Esophagus squamous epithelium (tissue), 5 donors: ENCODE measurements around the gene FGD6. TPM values are rescaled to one million over a fixed set of nuclear protein-coding genes. Genes with fewer than 3 reads are reported as not detected.
"Not testable (repeated sequence)": the region's sequence is repeated elsewhere in the genome, so short reads cannot be mapped to it uniquely, and the experiment has no call there.

Experiments
- DNase-seq: peaks from one replicate; lab custom pipeline; 2025; lab: John Stamatoyannopoulos, UW
- H3K27ac ChIP-seq, 4 donors: fragments of 200-600 bp; sonication (generic); one replicate each; pipeline ENCODE4 v1.5.1; 2016 to 2019; ENCODE audit warnings: mild to moderate bottlenecking in 1 of 4
- H3K27me3 ChIP-seq, 4 donors: fragments of 200-600 bp; sonication (generic); 1 replicate in 3 of 4; 2 replicates in 1 of 4; pipeline versions ENCODE4 v1.5.1 to v1.6.0; 2017 to 2021; ENCODE audit warnings: antibody characterized with exemption in 1 of 4
- H3K36me3 ChIP-seq, 3 donors: fragments of 200-600 bp; sonication (generic); one replicate each; pipeline ENCODE4 v1.5.1; 2016 to 2019
- H3K4me1 ChIP-seq, 3 donors: fragments of 200-600 bp; sonication (generic); one replicate each; pipeline ENCODE4 v1.5.1; 2017 to 2019
- H3K4me3 ChIP-seq, 4 donors: fragments of 200-600 bp; sonication (generic); 1 replicate in 3 of 4; 2 replicates in 1 of 4; pipeline ENCODE4 v1.5.1; 2016 to 2019; ENCODE audit warnings: mild to moderate bottlenecking in 2 of 4, moderate library complexity in 1 of 4
- H3K9me3 ChIP-seq, 3 donors: fragments of 200-600 bp; sonication (generic); one replicate each; pipeline ENCODE4 v1.5.1; 2016 to 2019
- POLR2A ChIP-seq, 4 donors: fragments of 450-650 bp; IDR thresholded peaks; one replicate each; pipeline ENCODE4 v1.6.1; 2017; ENCODE audit warnings: antibody characterized with exemption in 4 of 4, mild to moderate bottlenecking in 4 of 4, moderate library complexity in 3 of 4
- WGBS, 2 donors: methylation state at CpG; one replicate each; pipeline ENCODE4 v1.1.5; 2018; 5-methylcytosine and 5-hydroxymethylcytosine counted together
- intact Hi-C: fragments of 100-400 bp; cut with DNase I; formaldehyde crosslinking; loops from one replicate; pipeline ENCODE4 v1.15.0; 2022
- total RNA-seq, 4 donors: library from RNA; depleted of rRNA; stranded (reverse); fragments of >200 nt; gene quantifications; one replicate each; pipeline ENCODE4 v1.1.0, GENCODE V29; 2016
- TF ChIP-seq, protein P1 (sequence below), 6 experiments: fragments of 450-650 bp in 4 of 6; fragments of 200-600 bp in 2 of 6; sonication (generic) in 2 of 6; IDR thresholded peaks; one replicate each; pipeline ENCODE4 v1.5.1; 2016 to 2019; ENCODE audit warnings: antibody characterized with exemption in 6 of 6, mild to moderate bottlenecking in 4 of 6, moderate library complexity in 4 of 6
- donor health status: DM: yes; HTN: yes; CAD: no.

FGD6 gene
- total RNA-seq, 4 donors from 2014 or later, result 10.0 to 19.1 (median 13.2) TPM

DNA sequence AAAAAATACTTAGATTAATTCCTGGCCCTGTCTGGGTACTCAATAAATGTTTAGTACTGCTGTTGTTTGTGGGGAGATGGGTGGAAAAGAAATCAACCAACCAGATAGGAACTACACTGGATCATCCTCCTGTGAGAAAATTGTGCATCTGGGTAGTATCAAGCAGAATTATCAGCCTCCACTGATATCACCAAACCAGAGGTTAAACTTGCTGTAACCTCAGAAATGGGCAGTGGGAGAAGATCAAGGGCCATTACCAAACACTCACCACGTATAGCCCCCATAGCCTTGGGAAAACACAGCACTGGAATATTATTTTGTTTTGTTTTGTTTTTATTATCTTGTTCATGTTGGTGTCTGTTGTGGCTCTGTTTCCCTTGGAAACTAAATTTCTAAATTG is 20.0 kb upstream of the FGD6 start:
- WGBS, 2 donors, result 63 to 68% methylated on average over 1 of the region's 1 CpG
- no peaks in the 10 kb centered on the region for H3K27me3 ChIP-seq
- H3K4me3 ChIP-seq, result no peak overlapping the region
- intact Hi-C loops, result no loop called here
- TF ChIP-seq POLR2A (IDR thresholded peaks at IDR 0.05), result no peak
- TF ChIP-seq, protein P1, sequence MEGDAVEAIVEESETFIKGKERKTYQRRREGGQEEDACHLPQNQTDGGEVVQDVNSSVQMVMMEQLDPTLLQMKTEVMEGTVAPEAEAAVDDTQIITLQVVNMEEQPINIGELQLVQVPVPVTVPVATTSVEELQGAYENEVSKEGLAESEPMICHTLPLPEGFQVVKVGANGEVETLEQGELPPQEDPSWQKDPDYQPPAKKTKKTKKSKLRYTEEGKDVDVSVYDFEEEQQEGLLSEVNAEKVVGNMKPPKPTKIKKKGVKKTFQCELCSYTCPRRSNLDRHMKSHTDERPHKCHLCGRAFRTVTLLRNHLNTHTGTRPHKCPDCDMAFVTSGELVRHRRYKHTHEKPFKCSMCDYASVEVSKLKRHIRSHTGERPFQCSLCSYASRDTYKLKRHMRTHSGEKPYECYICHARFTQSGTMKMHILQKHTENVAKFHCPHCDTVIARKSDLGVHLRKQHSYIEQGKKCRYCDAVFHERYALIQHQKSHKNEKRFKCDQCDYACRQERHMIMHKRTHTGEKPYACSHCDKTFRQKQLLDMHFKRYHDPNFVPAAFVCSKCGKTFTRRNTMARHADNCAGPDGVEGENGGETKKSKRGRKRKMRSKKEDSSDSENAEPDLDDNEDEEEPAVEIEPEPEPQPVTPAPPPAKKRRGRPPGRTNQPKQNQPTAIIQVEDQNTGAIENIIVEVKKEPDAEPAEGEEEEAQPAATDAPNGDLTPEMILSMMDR (IDR thresholded peaks at IDR 0.05), result no peak
- no peak for DNase-seq
- peaks cover 0 to 17% (median 0%) of the 10 kb centered on the region in 3 donors for H3K36me3 ChIP-seq
- no peak overlapping the region for H3K27ac ChIP-seq
- H3K4me1 ChIP-seq, result peaks cover 0 to 19% (median 10%) of the 10 kb centered on the region in 3 donors
- H3K9me3 ChIP-seq, result no peaks in the 10 kb centered on the region

DNA sequence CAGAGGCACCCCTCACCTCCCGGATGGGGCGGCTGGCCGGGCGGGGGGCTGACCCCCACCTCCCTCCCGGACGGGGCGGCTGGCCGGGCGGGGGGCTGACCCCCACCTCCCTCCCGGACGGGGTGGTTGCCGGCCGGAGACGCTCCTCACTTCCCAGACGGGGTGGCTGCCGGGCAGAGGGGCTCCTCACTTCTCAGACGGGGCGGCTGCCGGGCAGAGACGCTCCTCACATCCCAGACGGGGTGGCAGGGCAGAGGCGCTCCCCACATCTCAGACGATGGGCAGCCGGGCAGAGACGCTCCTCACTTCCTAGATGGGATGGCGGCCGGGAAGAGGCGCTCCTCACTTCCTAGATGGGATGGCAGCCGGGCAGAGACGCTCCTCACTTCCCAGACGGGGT is 18.4 kb upstream of the FGD6 start:
- DNase-seq, H3K27ac ChIP-seq, H3K27me3 ChIP-seq, H3K4me3 ChIP-seq, H3K9me3 ChIP-seq, intact Hi-C loops: not testable (repeated sequence)
- H3K4me1 ChIP-seq, result peaks cover 0 to 19% (median 10%) of the 10 kb centered on the region in 3 donors
- WGBS, 2 donors, result no CpG with 5 or more reads among the region's 31 CpGs
- H3K36me3 ChIP-seq, result peaks cover 0 to 14% (median 0%) of the 10 kb centered on the region in 3 donors

DNA sequence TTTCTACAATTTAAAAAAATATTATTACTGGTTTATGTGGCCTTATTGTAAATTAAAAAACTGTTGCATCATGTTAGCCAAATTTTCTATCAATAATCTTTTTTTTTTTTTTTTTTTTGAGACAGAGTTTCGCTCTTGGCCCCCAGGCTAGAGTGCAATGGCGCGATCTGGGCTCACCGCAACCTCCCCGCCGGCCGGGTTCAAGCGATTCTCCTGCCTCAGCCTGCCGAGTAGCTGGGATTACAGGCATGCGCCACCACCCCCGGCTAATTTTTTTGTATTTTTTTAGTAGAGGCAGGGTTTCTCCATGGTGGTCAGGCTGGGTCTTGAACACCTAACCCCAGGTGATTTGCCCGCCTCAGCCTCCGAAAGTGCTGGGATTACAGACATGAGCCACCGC is 16.9 kb upstream of the FGD6 start:
- H3K4me3 ChIP-seq, intact Hi-C loops, H3K27ac ChIP-seq, DNase-seq, H3K9me3 ChIP-seq, H3K27me3 ChIP-seq: not testable (repeated sequence)
- peaks cover 0 to 29% (median 10%) of the 10 kb centered on the region in 3 donors for H3K4me1 ChIP-seq
- 94 to 97% methylated on average over 4 to 14 of the region's 14 CpGs for WGBS, 2 donors
- H3K36me3 ChIP-seq, result peaks cover 0 to 14% (median 0%) of the 10 kb centered on the region in 3 donors

DNA sequence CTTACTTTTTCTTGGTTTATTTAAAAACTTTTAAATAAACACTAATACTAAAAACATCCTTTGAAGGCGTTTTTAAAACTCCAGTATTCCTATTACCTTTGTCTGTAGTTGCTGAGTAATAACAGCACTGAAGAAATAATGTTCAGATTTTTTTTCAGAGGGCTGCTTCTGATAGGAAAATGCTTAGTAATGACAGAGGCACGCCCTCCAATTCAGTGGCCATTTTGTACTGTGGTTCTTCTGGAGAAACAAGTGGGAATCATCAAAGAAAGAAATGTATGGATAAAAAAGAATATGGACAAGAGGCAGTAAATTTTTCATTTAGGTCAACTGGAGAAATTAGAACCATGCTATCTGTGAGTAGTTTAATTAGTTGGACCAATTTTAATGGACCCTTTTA is 13.9 kb upstream of the FGD6 start:
- Histone ChIP-seq H3K27me3 (no peaks in the 10 kb centered on the region), H3K9me3 (no peaks in the 10 kb centered on the region), H3K4me1 (peaks cover 0 to 47% (median 3%) of the 10 kb centered on the region in 3 donors), H3K4me3 (no peak overlapping the region), H3K27ac (no peak overlapping the region), H3K36me3 (peaks cover 0 to 14% (median 0%) of the 10 kb centered on the region in 3 donors)
- DNase-seq, result no peak
- no peak for TF ChIP-seq POLR2A (IDR thresholded peaks at IDR 0.05)
- TF ChIP-seq, protein P1 (IDR thresholded peaks at IDR 0.05), result no peak
- 45 to 46% methylated on average over 2 of the region's 2 CpGs for WGBS, 2 donors
- intact Hi-C loops, result no loop called here

DNA sequence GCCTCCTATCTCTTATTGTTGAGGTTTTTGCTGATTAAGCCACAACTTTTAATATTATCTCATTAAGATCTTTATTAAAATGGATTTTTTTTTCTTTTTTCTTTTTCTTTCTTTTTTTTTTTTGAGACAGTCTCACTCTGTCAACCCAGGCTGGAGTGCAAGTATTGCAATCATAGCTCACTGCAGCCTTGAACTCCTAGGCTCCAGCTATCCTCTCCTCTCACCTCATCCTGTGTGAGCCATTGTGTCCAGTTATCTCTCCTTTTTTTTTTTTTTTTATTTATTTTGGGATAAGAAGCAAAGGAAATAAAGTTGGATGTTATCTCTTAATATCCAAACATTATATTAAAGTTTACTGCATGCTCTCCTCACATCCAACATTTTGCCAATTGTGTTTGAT is 13.0 kb upstream of the FGD6 start:
- intact Hi-C loops, result no loop called here
- peaks cover 0 to 47% (median 3%) of the 10 kb centered on the region in 3 donors for H3K4me1 ChIP-seq
- DNase-seq, result no peak
- H3K27ac ChIP-seq, result no peak overlapping the region
- TF ChIP-seq, protein P1 (IDR thresholded peaks at IDR 0.05), result no peak
- TF ChIP-seq POLR2A (IDR thresholded peaks at IDR 0.05), result no peak
- H3K4me3 ChIP-seq, result no peak overlapping the region
- H3K9me3 ChIP-seq, result no peaks in the 10 kb centered on the region
- peaks cover 0 to 11% (median 0%) of the 10 kb centered on the region in 3 donors for H3K36me3 ChIP-seq
- no peaks in the 10 kb centered on the region for H3K27me3 ChIP-seq

DNA sequence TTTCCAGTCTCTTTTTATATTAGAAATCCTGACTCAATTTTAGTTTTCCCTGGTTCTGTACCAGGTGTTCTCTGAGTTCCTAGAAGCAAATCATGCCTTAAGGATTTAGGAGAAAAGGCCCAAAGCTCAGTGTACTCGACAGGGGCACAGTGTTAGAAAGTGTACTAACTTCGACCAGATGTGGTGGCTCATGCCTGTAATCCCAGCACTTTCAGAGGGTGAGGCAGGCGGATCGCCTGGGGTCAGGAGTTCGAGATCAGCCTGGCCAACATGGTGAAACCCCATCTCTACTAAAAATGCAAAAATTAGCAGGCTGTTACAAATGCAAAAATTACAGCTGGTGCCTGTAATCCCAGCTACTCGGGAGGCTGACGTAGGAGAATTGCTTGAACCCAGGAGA is 12.4 kb upstream of the FGD6 start:
- peaks cover 3 to 52% (median 3%) of the 10 kb centered on the region in 3 donors for H3K4me1 ChIP-seq
- intact Hi-C loops, result no loop called here
- DNase-seq, result no peak
- peak overlapping the region in 1 of 4 donors; percentile 13 for H3K27ac ChIP-seq
- H3K27me3 ChIP-seq, result no peaks in the 10 kb centered on the region
- TF ChIP-seq, protein P1 (IDR thresholded peaks at IDR 0.05), result no peak
- no peak for TF ChIP-seq POLR2A (IDR thresholded peaks at IDR 0.05)
- WGBS, 2 donors, result 86 to 88% methylated on average over 6 to 7 of the region's 7 CpGs
- H3K9me3 ChIP-seq, result no peaks in the 10 kb centered on the region
- no peak overlapping the region for H3K4me3 ChIP-seq
- H3K36me3 ChIP-seq, result peaks cover 0 to 14% (median 0%) of the 10 kb centered on the region in 3 donors
